ENCODE measurements around the gene CYP26B1. TPM values are rescaled to one million over a fixed set of nuclear protein-coding genes. Genes with fewer than 3 reads are reported as not detected.

CYP26B1 gene
- total and polyA plus RNA-seq, 2 donors (not counting 3 experiments of a cell fraction or from before 2014, with no cell fraction given): 0.30 to 1.1 TPM

GRCh38 chr2:72115110-72116080 is 32.3 kb downstream of the CYP26B1 start:
- H3K79me2 ChIP-seq (ENCODE audit: control insufficient read depth, insufficient read depth, low read length): no peaks in the 10 kb centered on the region
- POLR2A ChIA-PET: no interaction called here
- intact Hi-C loops (cut with micrococcal nuclease): no loop called here

More at GRCh38 chr2:72115110-72116080, 32.3 kb downstream of the CYP26B1 start:
- dilution Hi-C loops (cut with MboI; ENCODE audit: extremely low pct_ligation_motif_present, low sequenced_read_pairs): no loop called here
- no peaks in the 10 kb centered on the region for H3K36me3 ChIP-seq (ENCODE audit: control insufficient read depth in 2 of 2, extremely low read depth in 1 of 2, insufficient read depth in 2 of 2, low read length in 2 of 2)
- H3K27me3 ChIP-seq (ENCODE audit: control insufficient read depth in 2 of 2, insufficient read depth in 2 of 2, low read length in 2 of 2): no peaks in the 10 kb centered on the region
- H4K20me1 ChIP-seq (replicated peaks; ENCODE audit: control insufficient read depth, extremely low read depth, insufficient read depth, low read length): no peaks in the 10 kb centered on the region
- FAIRE-seq (peak; percentile 93), DNase-seq (ENCODE audit: low read depth, low spot score) (peak; percentile 86)
- CTCF ChIA-PET: interaction anchor here (0.8 to 2.6 kb wide), 9 partner anchors 8 to 464 kb away, joined by 3 to 13 read pairs (median 3); no protein-coding TSS in a partner anchor
- H3K9me1 ChIP-seq (replicated peaks; ENCODE audit: control insufficient read depth, extremely low read depth, insufficient read depth, low read length): no peaks in the 10 kb centered on the region
- peaks cover 11% of the 10 kb centered on the region for H3K4me1 ChIP-seq (ENCODE audit: control insufficient read depth, extremely low read depth, insufficient read depth, low read length)
- peak overlapping the region; percentile 38 for H3K27ac ChIP-seq (ENCODE audit: insufficient read depth, low read depth, low read length)
- TF ChIP-seq EZH2 (IDR thresholded peaks at IDR 0.05; ENCODE audit: borderline replicate concordance, low read depth, low read length, severe bottlenecking): no peak
- peak; percentile 93 for TF ChIP-seq FOS (IDR thresholded peaks at IDR 0.05; ENCODE audit: borderline replicate concordance, insufficient read depth, low read length)
- TF ChIP-seq JUN (IDR thresholded peaks at IDR 0.05; ENCODE audit: borderline replicate concordance, insufficient read depth, insufficient read length, low read depth): peak; percentile 39
- TF ChIP-seq CTCF (IDR thresholded peaks at IDR 0.05; ENCODE audit: extremely low read depth in 1 of 2, insufficient read depth in 1 of 2, low read depth in 1 of 2, low read length in 2 of 2): no peak
- TF ChIP-seq POLR2AphosphoS5 (IDR thresholded peaks at IDR 0.05; ENCODE audit: insufficient read depth, low read depth, low read length): peak; percentile 73
- H3K4me3 ChIP-seq (replicated peaks in 1 of 3; ENCODE audit: insufficient read depth in 1 of 3, low read depth in 1 of 3, low read length in 3 of 3): no peak overlapping the region
- peak overlapping the region; percentile 4 for H3K9ac ChIP-seq (replicated peaks; ENCODE audit: extremely low read depth, insufficient read depth, low read length)
- peak overlapping the region; percentile 86 for H2AFZ ChIP-seq (ENCODE audit: low read depth, low read length)
- no TSS peak for BruUV-seq (replicated peaks)
- H3K9me3 ChIP-seq (replicated peaks; ENCODE audit: control insufficient read depth, insufficient read depth, low read length): no peaks in the 10 kb centered on the region
- H3K4me2 ChIP-seq (ENCODE audit: insufficient read depth, low read length): peak overlapping the region; percentile 34
